Measurements from ENCODE around the gene OR5AR1.
"Not testable (repeated sequence)": the region's sequence is repeated elsewhere in the genome, so short reads cannot be mapped to it uniquely, and the experiment has no call there.

OR5AR1 gene

DNA sequence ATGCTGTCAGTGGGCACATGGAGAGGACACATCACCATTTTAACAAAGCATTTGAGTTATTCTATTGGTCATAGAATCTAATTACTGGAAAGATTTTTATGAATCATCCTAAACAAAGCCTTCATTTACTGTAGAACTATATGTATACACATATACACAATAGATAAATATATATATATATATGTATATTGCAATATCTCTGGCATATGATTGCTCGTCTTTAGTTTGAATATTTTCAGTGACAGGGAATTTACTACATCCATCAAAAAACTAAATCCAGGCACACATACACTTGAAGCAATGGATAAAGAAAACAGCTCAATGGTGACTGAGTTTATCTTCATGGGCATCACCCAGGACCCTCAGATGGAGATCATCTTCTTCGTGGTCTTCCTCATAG is at the start of gene OR5AR1:
Gene OR5AR1, plus strand, starts transcription at position 301 of the 400 bp plus-strand sequence. Its CDS starts 0 bp downstream, at position 301.
- no peak for DNase-seq (ENCODE audit: low read depth, low spot score)
- H3K27ac ChIP-seq: no peak within 1 kb of the TSS

DNA sequence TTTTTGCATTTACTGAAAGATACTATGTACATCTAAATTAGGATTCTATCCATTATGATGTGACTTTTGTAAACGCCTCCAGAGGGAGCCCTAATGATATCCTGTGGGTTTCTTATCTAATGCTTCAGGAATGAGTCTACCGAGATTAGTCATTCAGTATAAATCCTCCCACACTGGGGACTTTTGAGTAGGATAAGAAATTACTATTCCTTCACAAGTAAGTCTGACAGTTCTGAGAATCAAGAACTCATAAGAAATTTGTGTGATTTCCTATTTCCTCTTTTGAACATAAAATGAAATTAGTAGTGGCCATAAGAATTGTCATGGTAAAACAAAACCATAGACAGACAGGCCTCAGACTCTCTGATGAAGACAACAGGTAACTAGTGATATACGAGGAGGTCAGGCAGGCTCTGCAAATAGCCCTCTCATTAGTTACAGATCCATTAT is 38.8 kb upstream of the OR5AR1 start:
- H3K27ac ChIP-seq: no peak overlapping the region
- peak; percentile 29 for DNase-seq (ENCODE audit: low read depth, low spot score)

DNA sequence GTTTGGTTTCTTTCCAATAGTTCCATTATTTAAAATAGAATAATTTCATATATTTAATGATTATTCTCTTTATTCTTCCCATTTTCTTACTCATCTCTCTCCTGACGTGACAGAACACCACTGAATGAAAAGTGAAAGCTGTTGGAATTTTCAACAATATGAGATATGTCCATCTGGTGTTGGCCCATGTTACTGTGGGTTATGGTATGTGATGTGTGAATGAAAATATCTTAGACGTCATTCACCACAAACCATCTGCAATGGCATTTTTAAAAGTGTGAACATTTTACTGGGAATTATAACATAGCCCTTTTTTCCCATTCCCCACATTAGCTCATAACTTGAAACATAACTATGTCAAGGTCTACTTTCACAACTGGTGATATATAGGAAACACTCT is 37.5 kb upstream of the OR5AR1 start:
- H3K27ac ChIP-seq: no peak overlapping the region
- no peak for DNase-seq (ENCODE audit: low read depth, low spot score)

DNA sequence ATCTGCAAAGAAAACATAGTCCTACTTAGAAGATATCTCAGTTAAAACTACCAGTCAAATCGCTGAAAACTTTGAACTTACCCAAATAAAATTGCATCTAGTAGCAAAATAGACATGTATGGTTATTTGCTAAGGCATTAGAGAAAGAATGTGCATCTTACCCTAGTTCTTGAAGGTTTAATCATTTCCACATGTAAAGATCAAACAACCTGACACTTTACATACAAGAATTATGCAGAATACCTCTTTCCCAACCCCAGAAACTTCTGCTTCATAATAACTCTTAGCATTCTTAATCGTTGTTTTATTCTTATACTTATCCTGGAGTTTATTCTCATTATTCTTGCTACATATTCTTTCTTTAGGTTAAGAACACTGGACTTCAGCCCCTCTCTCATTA is 31.2 kb upstream of the OR5AR1 start:
- no peak for DNase-seq (ENCODE audit: low read depth, low spot score)
- no peak overlapping the region for H3K27ac ChIP-seq

DNA sequence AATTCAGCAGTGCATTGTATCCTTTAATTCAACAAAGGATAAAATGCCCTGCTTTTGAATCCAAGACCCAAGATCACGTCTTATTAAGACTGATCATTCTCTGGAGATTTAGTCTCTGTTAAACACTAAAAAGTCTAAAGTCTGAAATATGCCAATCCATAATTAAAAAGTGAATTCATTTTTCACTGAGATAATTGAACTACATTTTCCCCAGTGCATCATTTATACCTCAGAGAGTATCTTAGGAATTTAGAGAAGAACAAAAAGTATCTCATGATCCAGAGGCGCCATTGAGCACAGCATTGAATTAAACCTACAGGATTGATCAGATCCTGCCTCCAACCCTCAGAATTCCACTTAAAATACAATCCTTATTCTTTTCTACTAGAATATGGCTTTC is 26.6 kb upstream of the OR5AR1 start:
- H3K27ac ChIP-seq: no peak overlapping the region
- DNase-seq (ENCODE audit: low read depth, low spot score): no peak

DNA sequence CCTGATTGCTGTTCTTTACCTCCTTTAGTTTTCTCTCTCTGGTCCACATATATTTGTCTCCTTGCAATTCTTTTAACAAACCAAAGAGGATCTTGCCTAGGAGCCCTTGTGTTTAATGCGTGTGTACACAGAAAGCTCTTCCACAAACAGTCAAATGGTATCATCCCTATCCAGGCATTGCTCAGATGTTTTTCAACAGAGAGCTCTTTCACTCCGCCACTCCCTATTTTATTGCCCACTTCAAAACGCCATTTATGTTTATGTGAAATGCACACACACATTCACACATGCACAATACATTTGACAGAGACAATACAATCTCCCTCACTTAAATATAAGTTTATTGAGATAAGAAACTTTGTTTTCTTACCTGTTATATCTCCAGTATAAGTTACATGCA is 26.0 kb upstream of the OR5AR1 start:
- no peak overlapping the region for H3K27ac ChIP-seq
- no peak for DNase-seq (ENCODE audit: low read depth, low spot score)

DNA sequence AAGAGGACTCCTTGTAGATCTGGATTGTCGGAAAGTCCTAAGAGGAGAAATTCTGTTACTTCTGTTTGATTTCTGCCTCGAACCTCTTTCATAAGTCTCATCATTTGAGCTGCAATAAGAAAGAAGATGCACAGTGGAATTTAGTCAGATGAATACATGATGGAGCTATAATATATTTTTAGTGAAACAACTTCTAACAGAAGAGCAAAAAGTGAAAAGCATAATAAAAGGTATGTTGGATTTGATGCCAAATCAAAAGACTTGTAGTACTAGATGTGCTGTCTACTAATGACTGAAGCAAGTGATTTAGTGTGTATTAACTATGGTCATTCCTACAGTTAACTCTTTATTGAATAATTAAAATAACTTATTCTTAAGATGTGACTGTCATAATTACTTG is 21.1 kb upstream of the OR5AR1 start, which contains the start of gene OR5AP2:
Gene OR5AP2, minus strand, starts transcription at position 101 of the 400 bp plus-strand sequence. Its CDS starts 0 bp downstream, at position 101.
- no peak within 1 kb of the TSS for H3K27ac ChIP-seq
- no peak for DNase-seq (ENCODE audit: low read depth, low spot score)

DNA sequence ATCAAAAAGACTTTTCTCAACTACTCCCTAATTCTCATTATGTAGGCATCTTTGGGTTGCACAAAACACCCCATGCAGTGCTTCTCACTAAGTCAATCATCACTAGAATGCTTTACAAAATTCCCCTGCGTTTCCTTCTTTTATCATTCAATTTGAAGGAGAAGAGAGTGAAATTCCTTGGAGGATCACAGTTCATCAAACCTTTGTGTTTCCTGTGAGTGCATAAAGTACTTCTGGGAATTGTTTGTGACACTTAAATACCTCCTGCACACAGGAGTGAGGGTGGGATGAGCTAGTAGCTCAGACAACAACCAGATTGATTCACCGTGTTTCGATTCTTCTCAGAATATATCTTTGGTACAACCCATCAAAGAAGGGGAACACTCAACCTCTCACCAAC is 3.7 kb upstream of the OR5AR1 start:
- DNase-seq (ENCODE audit: low read depth, low spot score): no peak

DNA sequence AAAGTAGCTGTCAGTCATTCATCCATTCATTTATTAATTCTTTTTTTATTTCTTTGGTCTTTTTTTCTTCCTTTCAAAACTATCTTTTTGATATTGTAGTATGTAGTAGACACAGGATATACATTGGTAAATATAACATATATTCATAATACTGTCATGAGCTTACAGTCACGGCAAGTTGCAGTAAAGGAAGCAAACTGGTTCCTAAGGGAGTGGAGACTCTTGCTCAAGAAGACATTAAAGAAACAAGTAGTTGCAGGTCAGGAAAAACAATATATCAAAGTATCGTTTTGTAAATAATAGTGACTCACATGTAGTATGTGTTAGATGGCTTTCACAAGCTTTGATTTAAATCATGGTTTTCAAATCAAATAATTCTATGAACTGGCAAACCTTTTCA is 7.5 kb downstream of the OR5AR1 start:
- no peak overlapping the region for H3K27ac ChIP-seq
- no peak for DNase-seq (ENCODE audit: low read depth, low spot score)

More for the DNA sequence above, 3.7 kb upstream of the OR5AR1 start:
- H3K27ac ChIP-seq: no peak overlapping the region

DNA sequence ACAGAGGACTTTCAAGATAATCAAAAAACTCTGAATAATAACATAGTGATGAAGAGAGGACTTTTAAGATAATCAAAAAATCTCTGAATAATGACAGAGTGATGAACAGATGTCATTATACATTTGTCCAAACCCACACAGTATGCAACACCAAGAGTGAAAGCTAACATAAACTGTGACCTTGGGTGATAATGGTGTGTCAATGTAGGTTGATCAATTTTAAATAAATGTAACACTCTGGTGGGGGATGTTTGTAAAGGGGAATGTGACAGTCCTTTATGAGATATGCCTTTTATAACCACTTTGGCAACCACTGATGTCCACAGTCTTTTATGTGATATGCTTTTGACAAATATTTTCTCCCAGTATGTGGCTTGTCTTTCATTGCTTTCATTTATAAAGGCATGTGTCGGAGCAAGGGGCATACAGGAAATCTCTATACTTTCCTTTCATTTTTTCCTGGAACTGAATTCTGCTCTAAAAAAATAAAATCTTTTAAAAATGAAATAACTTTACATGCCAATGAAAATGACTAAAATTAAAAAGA is 25.1 kb downstream of the OR5AR1 start:
- no peak for DNase-seq (ENCODE audit: low read depth, low spot score)
- no peak overlapping the region for H3K27ac ChIP-seq

DNA sequence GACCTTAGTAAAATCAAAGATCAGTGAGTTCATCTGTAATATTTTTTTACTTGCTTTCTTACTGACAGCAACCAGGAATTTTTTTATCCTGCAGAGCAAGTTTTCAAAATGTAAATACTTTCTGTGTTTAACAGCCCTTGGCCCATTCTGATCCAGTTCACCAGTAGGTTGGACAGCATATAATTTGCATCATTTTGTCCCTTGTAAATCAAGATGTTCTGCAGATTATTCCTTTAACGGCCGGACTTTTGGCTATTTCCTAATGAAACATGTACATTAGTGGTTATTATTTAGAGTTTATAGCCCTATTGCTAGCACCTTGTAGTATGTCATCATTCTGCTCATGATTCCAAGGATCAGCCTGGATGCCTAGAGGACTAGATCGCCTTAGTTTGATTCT is 27.7 kb downstream of the OR5AR1 start:
- not testable (repeated sequence) for H3K27ac ChIP-seq; DNase-seq (ENCODE audit: low read depth, low spot score)

DNA sequence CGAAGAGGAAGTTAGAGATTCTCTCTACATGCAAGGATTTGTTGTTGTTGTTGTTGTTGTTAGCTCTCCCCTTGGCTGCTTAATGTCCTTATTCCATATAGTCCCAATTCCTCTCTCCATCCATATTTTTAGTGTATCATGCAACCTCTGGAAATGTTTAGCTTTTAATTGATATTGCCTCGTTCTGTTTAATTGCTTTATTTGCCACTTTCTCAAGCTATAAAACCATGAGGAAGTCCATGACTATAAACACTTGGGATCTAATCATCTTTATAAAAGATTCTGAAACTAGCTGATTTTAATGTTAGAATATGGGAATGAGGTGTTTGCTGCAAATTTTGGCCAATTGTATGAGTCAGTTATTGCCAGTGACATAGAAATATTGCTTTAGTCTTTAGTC is 29.9 kb downstream of the OR5AR1 start:
- DNase-seq (ENCODE audit: low read depth, low spot score): no peak
- H3K27ac ChIP-seq: no peak overlapping the region

DNA sequence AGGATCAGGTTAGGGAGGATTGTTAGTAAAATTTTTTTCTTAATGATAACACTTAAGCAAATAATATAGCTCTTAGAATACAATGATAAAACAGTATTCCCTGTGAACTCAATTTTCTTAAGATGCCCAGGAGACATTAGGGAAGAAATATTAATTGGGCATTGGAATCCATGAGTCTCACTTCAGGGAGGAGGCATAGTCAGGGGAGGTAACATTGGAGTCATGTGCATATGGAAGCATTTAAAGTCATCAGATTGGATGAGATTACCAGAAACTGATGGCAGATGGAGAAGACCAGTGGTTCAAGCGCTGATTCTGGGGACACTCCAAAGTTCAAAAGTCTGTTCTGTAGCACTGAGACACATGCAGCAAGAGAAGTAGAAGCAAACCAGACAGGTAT is 35.3 kb downstream of the OR5AR1 start, which contains the start of gene OR9G1:
Gene OR9G1, plus strand, starts transcription at position 301 of the 400 bp plus-strand sequence. CDS start 1,293 bp downstream, outside the sequence.
- H3K27ac ChIP-seq: no peak within 1 kb of the TSS
- DNase-seq (ENCODE audit: low read depth, low spot score): no peak

DNA sequence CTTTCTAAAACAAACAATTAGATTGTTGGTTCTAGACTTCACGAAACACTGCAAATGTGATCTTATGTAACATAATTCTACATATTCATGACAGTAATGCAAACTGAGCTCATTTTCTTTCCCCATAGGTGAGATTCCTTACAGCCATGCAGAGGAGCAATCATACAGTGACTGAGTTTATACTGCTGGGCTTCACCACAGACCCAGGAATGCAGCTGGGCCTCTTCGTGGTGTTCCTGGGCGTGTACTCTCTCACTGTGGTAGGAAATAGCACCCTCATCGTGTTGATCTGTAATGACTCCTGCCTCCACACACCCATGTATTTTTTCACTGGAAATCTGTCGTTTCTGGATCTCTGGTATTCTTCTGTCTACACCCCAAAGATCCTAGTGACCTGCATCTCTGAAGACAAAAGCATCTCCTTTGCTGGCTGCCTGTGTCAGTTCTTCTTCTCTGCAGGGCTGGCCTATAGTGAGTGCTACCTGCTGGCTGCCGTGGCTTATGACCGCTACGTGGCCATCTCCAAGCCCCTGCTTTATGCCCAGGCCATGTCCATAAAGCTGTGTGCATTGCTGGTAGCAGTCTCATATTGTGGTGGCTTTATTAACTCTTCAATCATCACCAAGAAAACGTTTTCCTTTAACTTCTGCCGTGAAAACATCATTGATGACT is 36.9 kb downstream of the OR5AR1 start:
- no peak for DNase-seq (ENCODE audit: low read depth, low spot score)
- H3K27ac ChIP-seq: no peak overlapping the region

DNA sequence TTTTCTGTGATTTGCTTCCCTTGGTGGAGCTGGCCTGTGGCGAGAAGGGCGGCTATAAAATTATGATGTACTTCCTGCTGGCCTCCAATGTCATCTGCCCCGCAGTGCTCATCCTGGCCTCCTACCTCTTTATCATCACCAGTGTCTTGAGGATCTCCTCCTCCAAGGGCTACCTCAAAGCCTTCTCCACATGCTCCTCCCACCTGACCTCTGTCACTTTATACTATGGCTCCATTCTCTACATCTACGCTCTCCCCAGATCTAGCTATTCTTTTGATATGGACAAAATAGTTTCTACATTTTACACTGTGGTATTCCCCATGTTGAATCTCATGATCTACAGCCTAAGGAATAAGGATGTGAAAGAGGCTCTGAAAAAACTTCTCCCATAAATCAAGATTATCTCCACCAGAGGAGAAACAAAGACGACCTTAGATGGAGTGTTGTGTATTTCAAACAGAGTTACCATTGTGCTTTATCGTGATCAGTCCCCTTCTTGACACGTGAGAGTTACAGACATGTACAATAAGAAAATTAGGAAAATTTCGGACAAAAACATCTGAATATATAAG is 37.5 kb downstream of the OR5AR1 start:
- H3K27ac ChIP-seq: no peak overlapping the region
- no peak for DNase-seq (ENCODE audit: low read depth, low spot score)

DNA sequence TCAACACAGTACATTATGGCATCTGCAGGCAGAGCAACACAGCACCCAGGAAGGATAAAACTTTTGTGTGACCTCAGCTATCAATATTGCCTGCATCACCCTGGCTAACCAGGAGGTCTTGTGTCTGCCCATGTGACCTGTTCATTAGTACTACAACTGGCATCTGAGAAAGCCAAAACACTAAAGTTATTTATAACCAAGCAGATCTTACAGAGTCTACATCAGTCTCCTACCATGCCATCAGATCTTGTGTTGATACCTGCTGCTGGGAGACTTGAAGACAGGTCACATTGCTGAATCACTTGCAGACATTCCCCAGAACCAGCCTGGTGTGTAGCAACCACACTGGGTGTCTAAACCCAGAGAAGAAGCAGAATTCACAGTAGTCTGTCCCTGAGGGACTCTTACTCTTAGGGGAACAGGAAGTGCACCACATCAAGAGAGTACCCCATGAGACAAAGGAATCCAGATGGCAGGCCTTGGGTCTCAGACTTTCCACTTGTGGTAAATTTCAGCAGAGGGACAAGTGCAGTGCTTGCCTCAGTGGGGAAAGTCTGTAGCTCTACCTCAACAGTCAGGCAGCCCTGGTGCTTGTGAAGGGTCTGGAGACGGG is 42.4 kb downstream of the OR5AR1 start:
- H3K27ac ChIP-seq: no peak overlapping the region
- DNase-seq (ENCODE audit: low read depth, low spot score): no peak

DNA sequence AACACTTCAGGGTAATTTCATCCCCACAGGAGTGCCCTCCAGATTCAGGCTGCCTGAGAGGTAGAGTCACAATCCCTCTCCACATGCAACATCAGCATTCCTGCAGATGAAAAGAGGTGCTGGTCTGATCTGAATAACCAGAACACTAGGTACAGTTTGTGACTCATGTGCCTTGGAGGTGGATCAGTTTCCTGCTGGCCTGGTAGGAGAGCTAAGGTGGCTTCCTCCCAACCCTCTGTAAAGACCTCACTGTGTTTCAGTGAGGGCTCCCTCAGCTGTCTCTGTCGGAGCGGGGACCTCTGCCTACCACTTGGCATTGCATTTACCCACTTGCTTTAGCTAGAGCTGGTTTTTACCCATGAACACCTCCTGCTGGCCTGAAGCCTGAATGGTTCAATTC is 43.0 kb downstream of the OR5AR1 start:
- H3K27ac ChIP-seq: no peak overlapping the region
- no peak for DNase-seq (ENCODE audit: low read depth, low spot score)

DNA sequence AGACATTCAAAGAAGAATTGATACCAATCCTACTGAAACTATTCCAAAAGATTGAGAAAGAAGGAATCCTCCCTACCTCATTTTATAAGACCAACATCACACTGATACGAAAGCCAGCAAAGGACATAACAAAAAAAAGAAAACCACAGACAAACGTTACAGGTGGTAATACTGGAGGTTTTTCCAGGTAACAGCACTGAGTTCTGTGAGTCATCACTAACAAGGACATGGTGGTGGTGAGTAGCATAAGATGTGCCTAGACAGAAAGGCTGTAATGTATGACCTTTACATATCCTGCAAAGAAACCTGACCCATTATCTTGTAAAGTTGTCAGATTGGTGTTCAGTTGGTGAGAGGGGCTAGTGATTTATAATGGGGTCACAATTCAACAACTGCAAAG is 50.7 kb downstream of the OR5AR1 start:
- no peak overlapping the region for H3K27ac ChIP-seq
- no peak for DNase-seq (ENCODE audit: low read depth, low spot score)
